ENCODE results near the gene MYL10. TPM values are rescaled to one million over a fixed set of nuclear protein-coding genes. Genes with fewer than 3 reads are reported as not detected.

The MYL10 gene
- total RNA-seq, 4 donors from 2014 or later: not detected

DNA sequence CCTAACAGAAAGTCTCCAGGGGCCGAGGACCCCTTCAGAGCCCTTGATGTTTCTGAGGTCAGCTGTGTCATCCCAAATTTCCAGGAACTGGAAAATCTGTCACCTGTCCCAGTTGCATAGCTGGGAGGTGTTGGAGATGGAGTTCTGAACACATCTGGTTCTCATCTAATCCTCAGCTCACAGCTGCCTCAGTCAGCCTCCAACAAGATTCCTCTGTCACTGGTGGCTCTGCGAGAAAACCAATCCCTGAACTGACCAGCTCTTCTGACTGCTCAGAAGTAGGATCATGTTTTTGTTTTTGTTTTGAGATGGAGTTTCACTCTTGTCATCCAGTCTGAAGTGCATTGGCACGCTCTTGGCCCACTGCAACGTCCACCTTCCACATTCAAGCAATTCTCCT lies 37.6 kb upstream of the MYL10 start:
- DNase-seq (ENCODE audit: extremely low spot score): no peak
- TF ChIP-seq POLR2A (IDR thresholded peaks at IDR 0.05; ENCODE audit: low read depth) (no peak), EP300 (IDR thresholded peaks at IDR 0.05) (no peak), POLR2AphosphoS5 (IDR thresholded peaks at IDR 0.05) (no peak)
- TF ChIP-seq, protein P1, sequence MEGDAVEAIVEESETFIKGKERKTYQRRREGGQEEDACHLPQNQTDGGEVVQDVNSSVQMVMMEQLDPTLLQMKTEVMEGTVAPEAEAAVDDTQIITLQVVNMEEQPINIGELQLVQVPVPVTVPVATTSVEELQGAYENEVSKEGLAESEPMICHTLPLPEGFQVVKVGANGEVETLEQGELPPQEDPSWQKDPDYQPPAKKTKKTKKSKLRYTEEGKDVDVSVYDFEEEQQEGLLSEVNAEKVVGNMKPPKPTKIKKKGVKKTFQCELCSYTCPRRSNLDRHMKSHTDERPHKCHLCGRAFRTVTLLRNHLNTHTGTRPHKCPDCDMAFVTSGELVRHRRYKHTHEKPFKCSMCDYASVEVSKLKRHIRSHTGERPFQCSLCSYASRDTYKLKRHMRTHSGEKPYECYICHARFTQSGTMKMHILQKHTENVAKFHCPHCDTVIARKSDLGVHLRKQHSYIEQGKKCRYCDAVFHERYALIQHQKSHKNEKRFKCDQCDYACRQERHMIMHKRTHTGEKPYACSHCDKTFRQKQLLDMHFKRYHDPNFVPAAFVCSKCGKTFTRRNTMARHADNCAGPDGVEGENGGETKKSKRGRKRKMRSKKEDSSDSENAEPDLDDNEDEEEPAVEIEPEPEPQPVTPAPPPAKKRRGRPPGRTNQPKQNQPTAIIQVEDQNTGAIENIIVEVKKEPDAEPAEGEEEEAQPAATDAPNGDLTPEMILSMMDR (IDR thresholded peaks at IDR 0.05): no peak
- no peak overlapping the region for H3K27ac ChIP-seq (replicated peaks in 1 of 4)
- H3K4me3 ChIP-seq: no peak overlapping the region
- H3K27me3 ChIP-seq: peaks cover 0 to 8% (median 0%) of the 10 kb centered on the region in 4 donors
- WGBS: 80% methylated on average over 3 of the region's 4 CpGs
- H3K36me3 ChIP-seq: no peaks in the 10 kb centered on the region
- intact Hi-C loops (cut with DNase I): no loop called here
- H3K4me1 ChIP-seq: no peaks in the 10 kb centered on the region
- no peaks in the 10 kb centered on the region for H3K9me3 ChIP-seq

DNA sequence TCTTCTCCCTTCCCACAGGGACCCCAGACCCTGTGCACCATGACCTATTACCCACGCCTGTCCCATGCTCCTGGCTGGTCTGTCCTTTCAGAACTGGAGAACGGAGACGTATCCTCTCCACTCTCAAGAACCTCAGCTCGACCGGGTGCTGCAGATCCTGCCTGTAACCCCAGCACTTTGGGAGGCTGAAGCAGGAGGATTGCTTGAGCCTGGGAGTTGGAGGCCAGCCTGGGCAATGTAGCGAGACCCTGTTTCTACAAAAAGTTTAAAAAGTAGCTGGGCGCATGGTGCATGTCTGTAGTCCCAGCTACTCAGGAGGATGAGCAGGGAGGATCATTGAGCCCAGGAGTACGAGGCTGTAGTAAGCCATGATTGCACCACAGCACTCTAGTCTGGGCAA lies 37.2 kb upstream of the MYL10 start:
- no peak overlapping the region for H3K27ac ChIP-seq (replicated peaks in 1 of 4)
- peaks cover 0 to 8% (median 0%) of the 10 kb centered on the region in 4 donors for H3K27me3 ChIP-seq
- no peak for DNase-seq (ENCODE audit: extremely low spot score)
- intact Hi-C loops (cut with DNase I): no loop called here
- no peaks in the 10 kb centered on the region for H3K36me3 ChIP-seq
- TF ChIP-seq EP300 (IDR thresholded peaks at IDR 0.05) (no peak), POLR2A (IDR thresholded peaks at IDR 0.05; ENCODE audit: low read depth) (no peak), POLR2AphosphoS5 (IDR thresholded peaks at IDR 0.05) (no peak)
- TF ChIP-seq, protein P1 (IDR thresholded peaks at IDR 0.05): no peak
- 91% methylated on average over 7 of the region's 8 CpGs for WGBS
- H3K4me1 ChIP-seq: no peaks in the 10 kb centered on the region
- no peak overlapping the region for H3K4me3 ChIP-seq
- H3K9me3 ChIP-seq: no peaks in the 10 kb centered on the region

DNA sequence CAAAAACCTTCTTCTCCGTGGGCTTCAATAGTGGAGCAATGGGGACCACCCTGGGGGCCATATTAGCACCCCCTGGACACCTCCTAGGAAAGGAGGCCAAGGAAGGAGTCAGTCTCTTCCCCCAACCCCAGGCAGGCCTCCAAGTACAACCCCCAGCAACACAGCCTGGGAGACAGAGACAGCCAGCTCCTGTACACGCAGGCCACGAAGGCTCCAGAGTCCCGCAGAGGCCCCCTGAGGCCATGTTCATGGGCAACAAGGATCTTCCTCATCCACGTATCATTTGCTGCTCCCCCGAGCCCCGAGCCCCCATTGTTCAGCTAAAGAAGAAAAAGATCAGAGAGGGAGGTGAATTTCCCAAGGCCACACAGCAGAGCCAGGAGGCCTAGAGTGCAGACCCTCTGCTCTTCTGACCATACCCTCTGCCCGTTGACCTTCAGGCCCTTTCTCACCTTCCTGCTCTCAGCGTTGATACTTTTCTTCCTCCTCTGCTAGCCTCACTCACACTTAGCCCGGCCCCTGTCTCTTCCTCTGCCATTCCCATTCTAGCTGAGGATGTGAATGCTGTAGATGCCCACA lies 35.9 kb upstream of the MYL10 start:
- TF ChIP-seq, protein P1 (IDR thresholded peaks at IDR 0.05): no peak
- TF ChIP-seq EP300 (IDR thresholded peaks at IDR 0.05): no peak
- no peak for TF ChIP-seq POLR2AphosphoS5 (IDR thresholded peaks at IDR 0.05)
- no peak for TF ChIP-seq POLR2A (IDR thresholded peaks at IDR 0.05; ENCODE audit: low read depth)
- H3K4me1 ChIP-seq: no peaks in the 10 kb centered on the region
- no peaks in the 10 kb centered on the region for H3K9me3 ChIP-seq
- intact Hi-C loops (cut with DNase I): no loop called here
- H3K36me3 ChIP-seq: no peaks in the 10 kb centered on the region
- DNase-seq (ENCODE audit: extremely low spot score): no peak
- H3K4me3 ChIP-seq: no peak overlapping the region
- peaks cover 0 to 16% (median 0%) of the 10 kb centered on the region in 4 donors for H3K27me3 ChIP-seq
- no peak overlapping the region for H3K27ac ChIP-seq (replicated peaks in 1 of 4)
- WGBS: 78% methylated on average over 10 of the region's 10 CpGs

DNA sequence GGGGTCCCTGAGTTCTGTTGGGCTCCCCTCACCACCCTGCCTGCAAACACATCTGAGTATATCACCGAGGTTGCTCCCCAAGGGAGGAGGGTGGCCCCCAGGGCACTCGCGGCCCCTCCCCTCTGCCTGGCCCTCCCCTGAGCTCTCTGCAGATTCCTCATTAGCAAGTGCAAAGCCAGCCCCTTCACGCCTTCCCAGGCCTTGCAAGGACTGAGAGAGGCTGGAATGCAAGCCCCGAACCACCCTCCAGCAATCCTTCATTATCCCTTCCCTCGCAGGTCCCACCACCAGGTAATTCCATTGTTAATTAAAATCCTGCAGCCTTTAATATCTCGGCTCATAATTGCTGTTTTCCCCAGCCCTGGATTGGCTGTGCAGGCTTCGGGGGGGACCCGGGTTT lies 35.3 kb upstream of the MYL10 start:
- H3K27ac ChIP-seq (replicated peaks in 1 of 4): no peak overlapping the region
- H3K36me3 ChIP-seq: no peaks in the 10 kb centered on the region
- intact Hi-C loops (cut with DNase I): no loop called here
- H3K27me3 ChIP-seq: peaks cover 0 to 16% (median 0%) of the 10 kb centered on the region in 4 donors
- WGBS: 52% methylated on average over 8 of the region's 9 CpGs
- H3K4me1 ChIP-seq: no peaks in the 10 kb centered on the region
- H3K9me3 ChIP-seq: no peaks in the 10 kb centered on the region
- DNase-seq (ENCODE audit: extremely low spot score): no peak
- TF ChIP-seq, protein P1 (IDR thresholded peaks at IDR 0.05): no peak
- TF ChIP-seq EP300 (IDR thresholded peaks at IDR 0.05): no peak
- no peak for TF ChIP-seq POLR2A (IDR thresholded peaks at IDR 0.05; ENCODE audit: low read depth)
- no peak for TF ChIP-seq POLR2AphosphoS5 (IDR thresholded peaks at IDR 0.05)
- no peak overlapping the region for H3K4me3 ChIP-seq

DNA sequence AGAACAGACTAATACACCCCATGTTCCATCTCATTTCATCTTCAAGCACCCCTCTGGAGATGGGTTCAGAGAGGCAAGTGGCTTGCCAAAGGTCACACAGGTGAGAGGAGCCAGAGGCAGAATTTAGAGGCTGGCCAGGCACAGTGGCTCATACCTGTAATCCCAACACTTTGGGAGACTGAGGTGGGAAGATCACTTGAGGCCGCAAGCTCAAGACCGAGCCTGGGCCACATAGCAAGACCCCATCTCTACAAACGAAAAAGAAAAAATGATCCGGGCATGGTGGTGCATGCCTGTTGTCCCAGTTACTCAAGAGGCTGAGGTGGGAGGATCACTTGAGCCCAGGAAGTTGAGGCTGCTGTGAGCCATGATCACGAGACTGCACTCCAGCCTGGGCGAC lies 34.7 kb upstream of the MYL10 start:
- intact Hi-C loops (cut with DNase I): no loop called here
- DNase-seq (ENCODE audit: extremely low spot score): no peak
- 86% methylated on average over 6 of the region's 6 CpGs for WGBS

More for the DNA sequence above, 34.7 kb upstream of the MYL10 start:
- Histone ChIP-seq H3K27ac (replicated peaks in 1 of 4) (no peak overlapping the region), H3K4me1 (no peaks in the 10 kb centered on the region), H3K4me3 (no peak overlapping the region), H3K27me3 (peaks cover 0 to 16% (median 0%) of the 10 kb centered on the region in 4 donors), H3K36me3 (no peaks in the 10 kb centered on the region), H3K9me3 (no peaks in the 10 kb centered on the region)
- TF ChIP-seq POLR2AphosphoS5 (IDR thresholded peaks at IDR 0.05): no peak
- TF ChIP-seq, protein P1 (IDR thresholded peaks at IDR 0.05): no peak
- no peak for TF ChIP-seq POLR2A (IDR thresholded peaks at IDR 0.05; ENCODE audit: low read depth)
- TF ChIP-seq EP300 (IDR thresholded peaks at IDR 0.05): no peak
